Adrenal gland (tissue), 12 donors: ENCODE results near the gene RPL36. TPM values are rescaled to one million over a fixed set of nuclear protein-coding genes. Genes with fewer than 3 reads are reported as not detected.
A peak's percentile ranks its signal among the peaks of the same experiment; 100 is the strongest.
"Not testable (repeated sequence)": the region's sequence is repeated elsewhere in the genome, so short reads cannot be mapped to it uniquely, and the experiment has no call there.

Source experiments
- DNase-seq, 7 donors: peaks; one replicate each; pipeline ENCODE4 v3.0.0-alpha.2; 2019 to 2020
- H3K27ac ChIP-seq, 5 donors: fragments of 200-600 bp; sonication (generic) in 4 of 5; 1 replicate in 3 of 5; 2 replicates in 2 of 5; pipeline versions ENCODE4 v1.5.1 to v1.8.0; 2016 to 2020; ENCODE audit warnings: mild to moderate bottlenecking in 1 of 5
- H3K27me3 ChIP-seq: fragments of 200-600 bp; 2 replicates; pipeline ENCODE4 v1.8.0; 2021
- H3K36me3 ChIP-seq, 2 donors: fragments of 200-600 bp; replicated peaks in 1 of 2; 1 replicate in 1 of 2; 2 replicates in 1 of 2; pipeline versions ENCODE4 v1.5.1 to v1.8.0; 2018 to 2022
- H3K4me1 ChIP-seq, 2 donors: fragments of 200-600 bp; replicated peaks in 1 of 2; 1 replicate in 1 of 2; 2 replicates in 1 of 2; pipeline versions ENCODE4 v1.5.1 to v1.8.0; 2018 to 2021
- H3K4me3 ChIP-seq, 4 donors: fragments of 200-600 bp; sonication (generic) in 3 of 4; one replicate each; pipeline ENCODE4 v1.5.1; 2016 to 2018
- H3K9me3 ChIP-seq, 3 donors: fragments of 200-600 bp; sonication (generic) in 1 of 3; replicated peaks in 1 of 3; 1 replicate in 2 of 3; 2 replicates in 1 of 3; pipeline versions ENCODE4 v1.5.1 to v1.8.0; 2016 to 2021
- POLR2A ChIP-seq, 2 donors: fragments of 450-650 bp; IDR thresholded peaks; one replicate each; pipeline ENCODE4 v1.6.1; 2017; ENCODE audit warnings: antibody characterized with exemption in 2 of 2, mild to moderate bottlenecking in 2 of 2, moderate library complexity in 1 of 2
- WGBS, 4 donors: extraction: QIAGEN DNeasy Blood & Tissue Kit in 2 of 4; methylation state at CpG; one replicate each; pipeline versions ENCODE4 v1.1.5 to v1.1.7; 2013 to 2017; 5-methylcytosine and 5-hydroxymethylcytosine counted together
- intact Hi-C, 2 donors: fragments of 100-400 bp; cut with DNase I; formaldehyde crosslinking; loops; one replicate each; pipeline versions ENCODE4 v1.14.1 to v1.15.0; 2022 to 2023
- polyA plus RNA-seq, 3 donors: library from polyadenylated mRNA; stranded (reverse); fragments of 200-250 nt in 2 of 3; fragments of 350-450 nt in 1 of 3; fragmentation: Illumina TruSeq in 1 of 3; extraction: RNeasy Lipid Tissue Mini Kit (QIAGEN cat#74804) in 1 of 3; gene quantifications; one replicate each; pipeline ENCODE4 v1.2.3, GENCODE V29; 2013 to 2014
- total RNA-seq, 9 donors: library from RNA; depleted of rRNA in 4 of 9; stranded (reverse); fragments of >200 nt in 4 of 9; fragments of 120-200 nt in 1 of 9; fragmentation: NEBNext Ultra II Directional in 1 of 9; extraction: Animal tissue kit (Norgen Biotek cat#: 25700) in 1 of 9; gene quantifications; one replicate each; pipeline versions ENCODE4 v1.1.0 to v1.2.4, GENCODE V29; 2013 to 2023
- TF ChIP-seq, protein P1 (sequence below), 6 experiments: fragments of 450-650 bp in 4 of 6; fragments of 200-600 bp in 2 of 6; sonication (generic) in 1 of 6; IDR thresholded peaks; 1 replicate in 5 of 6; 2 replicates in 1 of 6; pipeline versions ENCODE4 v1.5.1 to v1.8.0; 2016 to 2021; ENCODE audit warnings: antibody characterized with exemption in 6 of 6, mild to moderate bottlenecking in 2 of 6, moderate library complexity in 1 of 6
- donor health status: healthy with polysubstance abuse.
- donor health status: Bipolar disorder and iron deficiency.
- donor health status: DM: yes; HTN: yes; CAD: no.
- donor health status: DM: no; HTN: no; CAD: no.
- donor health status: DM: no; HTN: no; CAD: no.
- donor health status: DM: yes; HTN: yes; CAD: no.

The RPL36 gene
- total and polyA plus RNA-seq, 12 donors: 615 to 3,360 (median 1,204) TPM

DNA sequence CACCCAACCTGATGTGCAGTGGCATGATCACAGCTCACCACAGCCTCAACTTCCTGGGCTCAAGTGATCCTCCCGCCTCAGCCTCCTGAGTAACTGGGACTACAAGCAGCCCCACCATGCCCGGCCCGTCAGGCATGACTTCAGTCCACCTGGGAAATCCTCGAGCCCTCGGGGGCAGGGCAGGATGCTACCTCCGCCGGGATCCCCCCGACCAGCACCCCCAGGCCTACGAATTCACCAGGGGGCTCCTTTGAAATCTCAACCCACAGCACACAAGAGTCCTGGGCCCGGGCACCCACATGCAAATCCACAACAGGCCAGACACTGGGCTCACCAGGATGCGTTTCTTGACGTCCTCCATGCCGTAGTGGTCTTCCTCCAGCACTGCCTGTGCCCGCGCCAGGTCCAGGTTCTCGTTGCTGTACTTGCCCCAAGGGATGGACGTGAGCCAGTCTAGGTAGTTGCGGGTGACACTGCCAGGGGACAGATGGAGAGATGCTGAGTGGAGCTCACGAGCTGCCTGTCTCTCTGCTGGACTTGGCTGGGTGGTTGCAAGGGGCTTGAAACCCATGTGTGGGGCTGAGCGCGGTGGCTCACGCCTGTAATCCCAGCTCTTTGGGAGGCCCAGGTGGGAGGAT, 10.5 kb downstream of the RPL36 start:
- Histone ChIP-seq H3K4me3 (no peak overlapping the region), H3K27ac (no peak overlapping the region), H3K4me1 (peaks cover 4 to 20% of the 10 kb centered on the region in 2 donors), H3K36me3 (peaks cover 0 to 70% of the 10 kb centered on the region in 2 donors), H3K9me3 (no peaks in the 10 kb centered on the region), H3K27me3 (no peaks in the 10 kb centered on the region)
- DNase-seq: no peak
- no peak for TF ChIP-seq POLR2A (IDR thresholded peaks at IDR 0.05)
- TF ChIP-seq, protein P1, sequence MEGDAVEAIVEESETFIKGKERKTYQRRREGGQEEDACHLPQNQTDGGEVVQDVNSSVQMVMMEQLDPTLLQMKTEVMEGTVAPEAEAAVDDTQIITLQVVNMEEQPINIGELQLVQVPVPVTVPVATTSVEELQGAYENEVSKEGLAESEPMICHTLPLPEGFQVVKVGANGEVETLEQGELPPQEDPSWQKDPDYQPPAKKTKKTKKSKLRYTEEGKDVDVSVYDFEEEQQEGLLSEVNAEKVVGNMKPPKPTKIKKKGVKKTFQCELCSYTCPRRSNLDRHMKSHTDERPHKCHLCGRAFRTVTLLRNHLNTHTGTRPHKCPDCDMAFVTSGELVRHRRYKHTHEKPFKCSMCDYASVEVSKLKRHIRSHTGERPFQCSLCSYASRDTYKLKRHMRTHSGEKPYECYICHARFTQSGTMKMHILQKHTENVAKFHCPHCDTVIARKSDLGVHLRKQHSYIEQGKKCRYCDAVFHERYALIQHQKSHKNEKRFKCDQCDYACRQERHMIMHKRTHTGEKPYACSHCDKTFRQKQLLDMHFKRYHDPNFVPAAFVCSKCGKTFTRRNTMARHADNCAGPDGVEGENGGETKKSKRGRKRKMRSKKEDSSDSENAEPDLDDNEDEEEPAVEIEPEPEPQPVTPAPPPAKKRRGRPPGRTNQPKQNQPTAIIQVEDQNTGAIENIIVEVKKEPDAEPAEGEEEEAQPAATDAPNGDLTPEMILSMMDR (IDR thresholded peaks at IDR 0.05): no peak
- 91 to 100% (median 93%) methylated on average over 1 to 22 of the region's 22 CpGs for WGBS, 4 donors
- intact Hi-C loops: no loop called here

DNA sequence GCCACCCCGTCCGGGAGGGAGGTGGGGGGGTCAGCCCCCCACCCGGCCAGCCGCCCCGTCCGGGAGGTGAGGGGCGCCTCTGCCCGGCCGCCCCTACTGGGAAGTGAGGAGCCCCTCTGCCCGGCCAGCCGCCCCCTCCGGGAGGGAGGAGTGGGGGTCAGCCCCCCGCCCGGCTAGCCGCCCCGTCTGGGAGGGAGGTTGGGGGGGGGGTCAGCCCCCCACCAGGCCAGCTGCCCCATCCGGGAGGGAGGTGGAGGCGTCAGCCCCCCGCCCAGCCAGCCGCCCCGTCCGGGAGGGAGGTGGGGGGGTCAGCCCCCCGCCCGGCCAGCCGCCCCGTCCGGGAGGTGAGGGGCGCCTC, 11.9 kb downstream of the RPL36 start:
- H3K27me3 ChIP-seq, intact Hi-C loops, H3K4me3 ChIP-seq, DNase-seq, H3K27ac ChIP-seq, H3K9me3 ChIP-seq: not testable (repeated sequence)
- WGBS, 4 donors: 79 to 90% methylated on average over 6 to 12 of the region's 28 CpGs; no CpG with 5 or more reads in 2 of the 4 donors
- Histone ChIP-seq H3K4me1 (peaks cover 4 to 20% of the 10 kb centered on the region in 2 donors), H3K36me3 (peaks cover 0 to 70% of the 10 kb centered on the region in 2 donors)

DNA sequence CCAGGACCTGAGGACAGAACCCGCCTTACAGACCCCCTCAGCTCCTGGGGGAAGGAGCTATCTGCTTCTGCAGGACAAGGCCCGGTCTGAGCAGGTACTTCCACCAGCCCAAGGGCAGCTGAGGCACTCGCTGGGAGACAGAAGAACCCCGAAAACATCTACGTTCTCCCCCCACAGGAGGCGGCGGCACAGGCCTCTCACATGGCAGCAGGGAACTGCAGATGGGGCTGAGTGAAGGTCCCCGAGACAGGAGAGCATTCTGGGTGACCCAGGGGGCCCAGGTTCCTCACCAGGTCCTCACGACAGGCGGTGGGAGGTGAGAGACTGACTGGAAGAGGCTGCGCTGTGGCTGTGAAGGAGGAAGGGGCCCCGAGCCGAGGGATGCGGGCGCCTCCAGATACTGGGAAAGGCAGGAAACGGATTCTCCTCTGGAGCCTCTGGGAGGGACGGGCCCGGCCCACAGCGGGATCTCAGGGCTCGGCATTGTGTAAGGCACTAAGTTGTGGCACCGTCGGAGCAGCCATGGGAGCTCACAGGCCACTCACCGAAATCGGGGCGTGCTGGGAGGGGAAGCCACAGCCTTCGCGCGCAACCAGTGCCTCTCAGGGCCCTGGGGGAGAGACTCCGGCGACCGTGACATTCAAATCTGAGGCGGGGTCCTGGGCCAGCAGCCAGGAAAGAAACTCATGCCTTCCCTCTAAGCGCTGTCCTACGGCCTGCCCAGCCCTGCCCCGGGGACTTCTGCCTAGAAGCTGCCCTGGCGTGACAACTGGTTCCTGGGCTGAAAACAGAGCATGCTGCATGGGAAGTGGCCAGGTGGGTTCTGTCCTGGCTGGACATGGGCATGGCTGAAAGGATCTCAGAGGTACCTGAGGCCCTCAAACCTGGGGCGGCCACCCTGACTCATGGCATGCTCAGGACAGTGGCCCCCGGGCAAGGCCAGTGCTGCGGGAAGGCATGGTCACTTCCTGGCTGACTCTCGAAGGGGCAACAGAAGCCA, 14.0 kb downstream of the RPL36 start:
- Histone ChIP-seq H3K9me3 (no peaks in the 10 kb centered on the region), H3K36me3 (peaks cover 0 to 76% of the 10 kb centered on the region in 2 donors)
- no peak for DNase-seq

DNA sequence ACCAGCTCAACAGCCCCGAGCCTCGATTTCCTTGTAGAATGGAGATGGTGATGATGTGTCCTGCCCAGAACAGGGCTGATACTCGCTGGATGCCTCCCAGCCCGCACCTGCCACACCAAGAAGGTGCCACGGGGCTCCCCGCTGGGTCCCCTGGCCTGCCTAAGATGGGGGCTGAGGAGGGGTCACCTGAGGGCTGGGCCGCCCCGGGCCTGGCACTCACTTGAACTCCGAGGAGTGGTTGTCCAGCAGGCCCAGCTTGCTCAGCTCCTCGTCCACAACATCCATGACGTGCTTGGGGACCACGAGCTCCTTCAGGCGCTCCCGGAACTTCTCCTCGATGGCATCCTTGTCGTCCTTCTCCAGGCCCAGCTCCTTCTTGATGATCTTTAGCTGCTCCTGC, 15.5 kb downstream of the RPL36 start:
- Histone ChIP-seq H3K27me3 (no peaks in the 10 kb centered on the region), H3K4me3 (no peak overlapping the region), H3K4me1 (peaks cover 0 to 20% of the 10 kb centered on the region in 2 donors), H3K9me3 (no peaks in the 10 kb centered on the region), H3K36me3 (peaks cover 0 to 74% of the 10 kb centered on the region in 2 donors), H3K27ac (peak overlapping the region in 1 of 5 donors; percentile 79)
- DNase-seq: peak in 2 of 7 donors; percentile 34 to 35
- intact Hi-C loops: no loop called here
- TF ChIP-seq, protein P1 (IDR thresholded peaks at IDR 0.05): no peak
- no peak for TF ChIP-seq POLR2A (IDR thresholded peaks at IDR 0.05)
- 66 to 86% (median 84%) methylated on average over 6 to 16 of the region's 16 CpGs for WGBS, 4 donors

More for the DNA sequence above, 14.0 kb downstream of the RPL36 start:
- WGBS, 4 donors: 84 to 96% (median 89%) methylated on average over 21 to 40 of the region's 40 CpGs
- Histone ChIP-seq H3K4me1 (peaks cover 0 to 17% of the 10 kb centered on the region in 2 donors), H3K4me3 (no peak overlapping the region), H3K27ac (peak overlapping the region in 3 of 5 donors; percentile 65 to 87 (median 79)), H3K27me3 (no peaks in the 10 kb centered on the region)
- intact Hi-C loops: no loop called here
- TF ChIP-seq, protein P1 (IDR thresholded peaks at IDR 0.05): no peak
- TF ChIP-seq POLR2A (IDR thresholded peaks at IDR 0.05): no peak
